GM12878 (cell line): ENCODE results near the gene NSG1.

ENCODE experiments used
- CTCF ChIP-seq, 3 experiments: IDR thresholded peaks in 2 of 3; conservative IDR thresholded peaks in 1 of 3; 2 replicates each; pipeline ENCODE4 v1.5.1; 2011; ENCODE audit warnings: low read depth in 3 of 3, low read length in 3 of 3, mild to moderate bottlenecking in 3 of 3, control low read depth in 2 of 3, moderate library complexity in 2 of 3, inconsistent platforms in 1 of 3, mixed read lengths in 1 of 3; ENCODE audit not compliant: control insufficient read depth in 2 of 3, insufficient read depth in 1 of 3; ENCODE audit errors: extremely low read depth in 1 of 3
- EP300 ChIP-seq, 2 experiments: fragments of 150-350 bp in 1 of 2; IDR thresholded peaks; 2 replicates each; pipeline ENCODE4 v1.6.1; 2011 to 2012; ENCODE audit warnings: low read depth in 2 of 2, low read length in 2 of 2, borderline replicate concordance in 1 of 2, improper control_type of control experiment in 1 of 2, inconsistent platforms in 1 of 2; ENCODE audit not compliant: control insufficient read depth in 1 of 2
- EZH2 ChIP-seq: IDR thresholded peaks from 2 replicates; pipeline ENCODE4 v1.6.1; 2012; ENCODE audit warnings: low read depth, mild to moderate bottlenecking, control low read depth, inconsistent platforms, low read length, borderline replicate concordance; ENCODE audit not compliant: control insufficient read depth
- JUND ChIP-seq: IDR thresholded peaks from 2 replicates; pipeline ENCODE4 v1.6.1; 2012; ENCODE audit warnings: low read depth, mild to moderate bottlenecking, low read length, improper control_type of control experiment, moderate library complexity
- KAT2A ChIP-seq: conservative IDR thresholded peaks from 2 replicates; pipeline ENCODE4 v1.6.1; 2011; ENCODE audit warnings: low read depth, low read length; ENCODE audit not compliant: control insufficient read depth
- NR2F1 ChIP-seq: fragments of 450-650 bp; conservative IDR thresholded peaks from 2 replicates; pipeline ENCODE4 v1.6.1; 2017; ENCODE audit warnings: mild to moderate bottlenecking
- POLR2A ChIP-seq: IDR thresholded peaks from 2 replicates; pipeline ENCODE4 v1.6.1; 2011; ENCODE audit warnings: low read depth, mild to moderate bottlenecking, low read length

- TF ChIP-seq JUND (no peak), EP300 (IDR thresholded peaks at IDR 0.05; ENCODE audit: borderline replicate concordance in 1 of 2, control insufficient read depth in 1 of 2, low read depth in 2 of 2, low read length in 2 of 2) (no peak), EZH2 (no peak), CTCF (IDR thresholded peaks at IDR 0.05 in 2 of 3, conservative IDR thresholded peaks at IDR 0.05 in 1 of 3; ENCODE audit: control insufficient read depth in 2 of 3, extremely low read depth in 1 of 3, insufficient read depth in 1 of 3, low read depth in 3 of 3, low read length in 3 of 3) (no peak), KAT2A (no peak), NR2F1 (no peak), POLR2A (no peak)
Observed at GRCh38 chr4:4438891-4439290, 52.0 kb downstream of the NSG1 start.
